Stimulated activated CD4-positive, alpha-beta T cell treated with anti-CD3 and anti-CD28 coated beads, Interleukin-4, amount 100 ng/mL, for 48 hours (primary cell): Measurements from ENCODE around the gene LRRIQ3.
"Not testable (repeated sequence)": the region's sequence is repeated elsewhere in the genome, so short reads cannot be mapped to it uniquely, and the experiment has no call there.

Experiments used
- DNase-seq, 2 donors: peaks; one replicate each; pipeline ENCODE4 v3.0.0-alpha.2; 2020; ENCODE audit warnings: low read depth in 2 of 2

The LRRIQ3 gene

GRCh38 chr1:74197657-74198552 is at the start of gene LRRIQ3, which contains the start of gene FPGT:
Gene LRRIQ3, minus strand, starts transcription at chr1:74198176. Its CDS starts 14,492 bp downstream, at chr1:74183684.
Gene FPGT, plus strand, starts transcription at chr1:74198242. Its CDS starts 37 bp downstream, at chr1:74198279.
- DNase-seq = peak; percentile 92

DNA sequence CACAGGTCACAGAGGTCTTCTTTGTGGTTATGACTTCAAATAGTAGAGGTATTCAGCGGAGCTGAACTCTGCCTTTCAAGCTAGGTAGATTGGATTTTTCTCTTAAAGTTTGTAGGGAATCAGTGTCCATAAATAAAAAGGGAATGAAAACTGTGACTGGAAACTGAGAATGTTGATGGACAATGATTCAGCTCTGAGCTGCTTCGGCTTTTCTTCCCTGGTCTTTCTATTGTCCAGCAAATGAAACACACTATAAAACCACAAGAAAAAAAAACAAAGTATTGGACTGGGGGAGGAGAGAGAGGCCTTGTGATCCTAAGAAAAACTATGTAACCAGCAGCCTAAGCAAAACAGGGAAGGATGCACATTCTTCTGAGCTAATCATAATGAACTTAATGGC is 48.3 kb upstream of the LRRIQ3 start:
- DNase-seq = no peak

DNA sequence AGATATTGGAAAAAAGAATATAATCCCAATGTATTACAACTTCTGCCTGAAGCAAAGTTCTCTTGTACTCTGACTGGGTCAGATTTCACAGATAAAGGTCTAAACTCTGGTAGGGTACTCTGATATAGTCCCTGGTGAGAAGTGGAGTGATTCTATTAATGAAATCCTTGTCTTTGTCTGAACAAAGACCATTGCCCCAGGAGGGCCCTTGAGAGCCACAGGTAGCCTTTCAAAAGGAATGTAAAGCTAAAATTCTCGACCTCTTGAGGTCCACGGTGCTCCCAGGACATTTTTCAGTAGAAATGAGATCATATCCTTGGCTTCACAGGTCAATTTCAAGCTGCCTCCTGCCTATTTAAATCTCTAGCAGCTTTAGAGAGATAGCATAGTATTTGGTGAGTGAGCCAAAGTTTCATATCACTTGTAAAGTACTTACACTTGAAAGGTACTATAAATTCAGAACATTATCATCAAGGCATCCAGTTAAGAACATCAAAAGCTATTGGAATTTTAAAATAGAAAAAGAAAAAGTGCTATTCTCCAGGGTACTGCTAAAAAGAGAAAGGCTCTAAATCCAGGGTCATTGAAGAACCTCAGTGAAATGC is 47.3 kb upstream of the LRRIQ3 start:
- DNase-seq = no peak

- no peak for DNase-seq
Measured at GRCh38 chr1:74237787-74238186, 39.8 kb upstream of the LRRIQ3 start.

DNA sequence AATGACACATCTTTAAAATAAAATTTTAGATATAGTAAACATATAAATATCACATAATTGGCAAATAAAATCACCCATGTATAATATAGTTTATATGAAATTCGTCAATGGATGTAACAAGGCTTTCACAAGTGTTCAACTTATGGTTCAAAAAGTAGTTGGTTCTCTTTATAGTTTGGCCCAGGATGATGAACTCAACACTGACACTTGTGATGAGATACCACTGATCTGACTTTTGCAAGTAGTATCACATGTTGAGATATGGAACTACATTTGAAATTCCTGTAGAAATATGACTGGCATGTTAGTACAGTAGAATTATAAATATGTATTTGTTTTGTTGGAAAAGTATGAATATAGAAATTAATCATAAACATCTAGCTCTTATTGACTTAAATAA is 39.1 kb upstream of the LRRIQ3 start:
- DNase-seq = no peak

DNA sequence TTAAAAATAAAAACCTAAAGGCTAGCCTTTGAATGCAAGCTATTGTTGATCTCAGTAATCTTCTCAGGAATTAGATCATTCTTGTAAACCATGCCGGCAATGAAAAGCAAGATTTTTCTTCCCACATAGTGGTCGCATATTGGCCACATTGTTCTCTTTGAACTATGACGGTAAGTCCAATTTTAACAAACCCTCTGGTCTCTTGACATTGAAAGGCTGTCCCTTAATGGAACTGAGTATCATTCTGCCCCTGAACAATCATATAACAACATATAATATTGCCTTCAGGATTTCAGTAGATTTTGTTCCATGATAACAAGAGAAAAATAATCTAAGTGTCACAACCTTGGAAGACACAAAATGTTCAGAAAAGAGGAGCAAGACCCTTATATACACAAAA is 38.5 kb upstream of the LRRIQ3 start:
- no peak for DNase-seq

DNA sequence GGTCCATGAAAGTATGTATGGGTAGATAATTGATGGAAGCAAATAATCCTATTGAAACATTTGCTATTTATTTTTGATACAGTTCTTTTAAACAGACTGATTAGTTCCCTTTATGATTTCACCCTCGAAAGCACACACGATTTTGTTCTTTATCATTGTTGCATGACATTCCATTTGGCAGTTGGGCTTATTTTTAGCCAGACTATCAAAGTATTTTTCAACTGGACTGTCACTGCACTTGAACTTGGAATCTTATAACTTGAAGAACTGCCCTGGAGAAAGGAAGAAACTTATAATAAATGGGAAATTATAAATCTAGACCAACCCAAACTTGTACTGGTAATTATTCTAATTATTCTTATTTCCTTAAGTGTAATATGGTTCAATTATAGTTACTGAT is 37.2 kb upstream of the LRRIQ3 start, which contains the start of gene TNNI3K:
Gene TNNI3K, plus strand, starts transcription at position 235 of the 400 bp plus-strand sequence. Its CDS starts 65 bp downstream, at position 300.
- DNase-seq = no peak

DNA sequence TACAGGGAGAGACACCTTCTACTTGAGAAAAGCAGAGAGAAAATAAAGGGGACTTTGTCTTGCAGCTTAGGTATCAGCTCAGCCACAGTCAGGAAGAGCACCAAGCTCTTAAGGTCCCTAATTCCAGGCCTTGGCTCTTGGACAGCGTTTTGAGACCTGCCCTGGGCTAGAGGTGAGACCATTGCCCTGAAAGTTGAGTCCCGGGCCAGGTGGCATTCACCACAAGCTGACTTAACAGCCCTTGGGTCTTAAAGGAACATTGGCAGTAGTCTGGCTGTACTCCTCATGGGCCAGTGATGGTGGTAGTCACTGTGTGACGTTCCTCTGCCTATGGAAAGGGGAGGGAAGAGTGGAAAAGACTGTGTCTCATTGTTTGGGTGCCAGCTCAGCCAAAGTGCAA is 25.5 kb upstream of the LRRIQ3 start:
- DNase-seq = no peak

DNA sequence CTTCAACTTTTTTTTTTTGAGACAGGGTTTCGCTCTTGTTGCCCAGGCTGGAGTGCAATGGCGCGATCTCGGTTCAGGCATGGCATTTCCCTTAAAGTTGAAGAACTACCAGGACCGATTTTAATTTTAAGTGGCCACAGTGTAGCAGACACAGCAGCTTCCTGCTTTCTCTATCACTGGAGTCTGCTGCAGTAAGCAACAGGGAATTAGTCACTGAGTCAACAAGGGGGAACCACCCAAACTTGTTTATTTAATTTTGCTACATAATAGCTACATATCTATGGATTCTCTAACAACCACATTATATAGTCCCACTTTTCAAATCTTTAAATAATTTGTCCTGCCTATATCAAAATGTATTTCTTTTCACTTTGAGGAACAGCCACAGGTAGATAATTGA is 24.7 kb upstream of the LRRIQ3 start:
- DNase-seq = no peak

- DNase-seq = no peak
Measured at GRCh38 chr1:74215229-74215628, 17.3 kb upstream of the LRRIQ3 start.

- no peak for DNase-seq
Measured at GRCh38 chr1:74205266-74205665, 7.3 kb upstream of the LRRIQ3 start.

DNA sequence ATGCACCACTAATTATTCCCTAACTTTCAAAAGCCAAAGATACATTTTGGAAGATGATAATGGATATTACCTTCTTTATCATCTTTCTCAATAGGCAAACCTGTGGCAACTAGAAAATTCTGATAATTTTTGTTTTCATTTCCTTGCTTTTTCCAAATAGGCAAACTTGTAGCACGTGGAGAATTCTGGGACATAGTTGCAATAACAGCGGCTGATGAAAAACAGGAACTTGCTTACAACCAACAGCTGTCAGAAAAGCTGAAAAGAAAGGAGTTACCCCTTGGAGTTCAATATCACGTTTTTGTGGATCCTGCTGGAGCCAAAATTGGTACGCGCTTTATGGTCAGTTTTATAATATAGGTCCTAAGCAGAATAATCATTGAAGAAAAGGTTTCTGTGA is 1.5 kb upstream of the LRRIQ3 start:
- no peak for DNase-seq

GRCh38 chr1:74197255-74197654 is 721 bp downstream of the LRRIQ3 start:
- no peak for DNase-seq

DNA sequence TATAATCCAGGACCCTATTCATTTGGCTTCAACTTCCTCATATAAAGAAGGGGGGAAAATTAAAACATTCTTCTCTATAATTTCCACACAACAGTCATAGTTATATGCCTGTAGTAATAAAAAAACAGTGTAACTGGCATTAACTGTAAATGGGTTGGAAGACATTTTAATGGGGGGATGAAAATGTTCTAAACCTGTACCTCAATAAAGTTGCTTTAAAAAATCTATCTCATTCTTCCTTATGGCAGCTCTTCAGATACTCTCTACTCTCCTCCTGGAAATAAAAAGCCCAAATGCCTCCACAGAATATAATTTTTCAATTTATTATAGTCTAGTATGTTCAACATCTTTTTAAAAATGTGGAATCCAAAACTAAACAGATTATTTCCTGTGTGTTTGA is 2.6 kb downstream of the LRRIQ3 start:
- no peak for DNase-seq

DNA sequence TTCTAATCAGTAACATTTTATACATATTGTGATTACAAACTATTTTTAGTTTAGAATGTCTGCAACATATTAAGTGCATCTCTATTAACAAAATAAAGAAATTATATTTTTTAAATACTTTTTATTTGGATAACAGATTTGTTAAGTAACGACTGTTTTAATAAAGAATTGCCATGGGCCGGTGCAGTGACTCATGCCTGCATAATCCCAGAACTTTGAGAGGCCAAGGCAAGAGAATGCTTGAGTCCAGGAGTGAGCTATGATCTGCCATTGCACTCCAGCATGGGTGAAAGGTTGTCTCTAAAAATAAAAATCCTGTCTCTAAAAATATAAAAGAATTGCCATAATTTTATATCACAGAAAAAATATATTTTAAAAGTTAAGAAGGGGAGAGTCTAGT is 4.1 kb downstream of the LRRIQ3 start:
- DNase-seq = no peak

- no peak for DNase-seq
Measured at GRCh38 chr1:74180490-74180889, 17.5 kb downstream of the LRRIQ3 start.

GRCh38 chr1:74174423-74174822 is 23.6 kb downstream of the LRRIQ3 start:
- DNase-seq = not testable (repeated sequence)

DNA sequence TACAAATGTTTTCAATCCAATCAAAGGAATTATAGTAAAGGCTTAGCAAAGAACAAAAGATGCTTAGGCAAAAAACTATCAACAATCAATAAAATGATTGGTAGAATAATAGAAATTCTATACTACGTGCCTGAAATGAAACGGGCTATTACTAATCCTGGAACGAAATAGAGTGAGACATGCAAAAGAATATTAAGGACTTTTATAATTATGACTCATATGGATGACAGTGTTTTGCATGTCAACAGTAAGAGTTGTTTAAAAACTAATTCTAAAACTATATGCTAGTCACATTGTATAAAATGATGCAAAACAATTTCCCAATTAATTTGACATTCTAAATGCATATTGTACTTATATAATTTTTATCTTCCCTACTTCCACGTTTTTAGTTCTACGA is 35.6 kb downstream of the LRRIQ3 start:
- DNase-seq = no peak

DNA sequence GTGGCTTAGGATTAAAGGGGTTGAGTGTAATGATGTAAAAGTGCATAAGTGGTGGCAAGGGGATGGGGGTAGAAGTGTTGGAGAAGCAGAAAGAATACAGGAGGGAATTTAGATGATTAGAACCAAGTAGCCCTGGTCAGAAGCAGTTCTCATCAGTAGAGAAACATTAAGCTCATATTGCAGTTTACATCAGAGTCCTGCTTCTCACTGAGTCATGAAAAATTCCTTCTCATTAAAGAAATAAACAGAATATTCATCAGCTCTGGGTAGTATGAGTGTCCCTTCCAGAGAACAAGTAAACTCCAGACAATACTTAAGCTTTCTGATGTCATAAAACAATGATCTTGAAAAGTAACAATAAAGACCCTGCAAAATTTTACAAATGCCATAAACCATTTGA is 36.5 kb downstream of the LRRIQ3 start:
- DNase-seq = no peak

GRCh38 chr1:74160046-74160445 is 37.9 kb downstream of the LRRIQ3 start:
- DNase-seq = no peak

- no peak for DNase-seq
Measured at GRCh38 chr1:74145086-74145485, 52.9 kb downstream of the LRRIQ3 start.

- not testable (repeated sequence) for DNase-seq
Measured at GRCh38 chr1:74117370-74117769, 80.6 kb downstream of the LRRIQ3 start.

DNA sequence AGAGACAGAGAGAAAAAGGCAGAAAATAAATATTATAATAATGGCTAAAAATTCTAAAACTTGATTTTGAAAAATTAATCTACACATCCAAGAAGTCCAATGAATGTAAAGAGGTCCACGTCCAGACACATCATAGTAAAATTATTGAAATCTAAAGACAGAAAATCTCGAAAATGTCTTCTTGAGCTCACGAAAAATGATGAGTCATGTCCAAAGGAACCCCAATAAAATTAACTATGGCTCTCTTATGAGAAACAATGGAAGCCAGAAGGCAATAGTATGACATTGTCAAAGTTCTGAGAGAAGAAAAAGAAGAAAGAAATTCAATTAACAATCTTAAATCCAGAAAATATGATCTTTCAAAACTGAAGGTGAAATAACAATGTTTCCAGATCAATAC is 84.6 kb downstream of the LRRIQ3 start:
- no peak for DNase-seq
